KMS-11 (cell line): ENCODE data around the gene BCL6B.

Experiments
- H2AFZ ChIP-seq: fragments of 200-600 bp; sonication (generic); 2 replicates; pipeline ENCODE4 v1.6.1; 2016; ENCODE audit warnings: antibody characterized with exemption, mixed run types, low read depth
- H3K27ac ChIP-seq: fragments of 200-600 bp; sonication (generic); 2 replicates; pipeline ENCODE4 v1.6.1; 2016; ENCODE audit warnings: mild to moderate bottlenecking, mixed run types
- H3K27me3 ChIP-seq: fragments of 200-600 bp; sonication (generic); 2 replicates; pipeline ENCODE4 v1.6.1; 2017; ENCODE audit warnings: mild to moderate bottlenecking, low read depth, mixed run types, moderate library complexity; ENCODE audit not compliant: insufficient read depth
- H3K36me3 ChIP-seq: fragments of 200-600 bp; sonication (generic); 2 replicates; pipeline ENCODE4 v1.6.1; 2017; ENCODE audit warnings: mild to moderate bottlenecking, mixed run types; ENCODE audit not compliant: insufficient read depth
- H3K4me1 ChIP-seq: fragments of 200-600 bp; sonication (generic); 2 replicates; pipeline ENCODE4 v1.6.1; 2016; ENCODE audit warnings: mild to moderate bottlenecking, low read depth, mixed run types; ENCODE audit not compliant: poor library complexity, severe bottlenecking
- H3K4me2 ChIP-seq: fragments of 200-600 bp; sonication (generic); 2 replicates; pipeline ENCODE4 v1.7.0; 2016; ENCODE audit warnings: mild to moderate bottlenecking, mixed run types
- H3K4me3 ChIP-seq: fragments of 200-600 bp; sonication (generic); IDR thresholded peaks from 2 replicates; pipeline ENCODE4 v1.6.1; 2017; ENCODE audit warnings: low read depth, low read length, mixed read lengths; ENCODE audit not compliant: insufficient read depth
- H3K79me2 ChIP-seq: fragments of 200-600 bp; sonication (generic); 2 replicates; pipeline ENCODE4 v1.6.1; 2016; ENCODE audit warnings: low read depth, mixed run types; ENCODE audit not compliant: insufficient read depth
- H3K9ac ChIP-seq: fragments of 200-600 bp; sonication (generic); 2 replicates; pipeline ENCODE4 v1.6.1; 2016; ENCODE audit warnings: mild to moderate bottlenecking, mixed run types
- H4K20me1 ChIP-seq: fragments of 200-600 bp; sonication (generic); 2 replicates; pipeline ENCODE4 v1.6.1; 2016; ENCODE audit warnings: mild to moderate bottlenecking, mixed run types; ENCODE audit not compliant: insufficient read depth
- CTCF ChIP-seq: fragments of 200-600 bp; sonication (generic); conservative IDR thresholded peaks from 2 replicates; pipeline ENCODE4 v1.6.1; 2017; ENCODE audit warnings: low read depth, mild to moderate bottlenecking, antibody characterized with exemption, low read length, moderate library complexity, mixed read lengths

Gene BCL6B

GRCh38 chr17:6996256-6997011, 26.4 kb upstream of the BCL6B start:
- TF ChIP-seq CTCF, result no peak
- Histone ChIP-seq H3K4me1 (no peaks in the 10 kb centered on the region), H3K36me3 (no peaks in the 10 kb centered on the region), H3K9ac (no peak overlapping the region), H4K20me1 (no peaks in the 10 kb centered on the region), H3K4me2 (no peak overlapping the region), H2AFZ (no peak overlapping the region), H3K4me3 (no peak overlapping the region), H3K27ac (no peak overlapping the region), H3K27me3 (no peaks in the 10 kb centered on the region), H3K79me2 (no peaks in the 10 kb centered on the region)

DNA sequence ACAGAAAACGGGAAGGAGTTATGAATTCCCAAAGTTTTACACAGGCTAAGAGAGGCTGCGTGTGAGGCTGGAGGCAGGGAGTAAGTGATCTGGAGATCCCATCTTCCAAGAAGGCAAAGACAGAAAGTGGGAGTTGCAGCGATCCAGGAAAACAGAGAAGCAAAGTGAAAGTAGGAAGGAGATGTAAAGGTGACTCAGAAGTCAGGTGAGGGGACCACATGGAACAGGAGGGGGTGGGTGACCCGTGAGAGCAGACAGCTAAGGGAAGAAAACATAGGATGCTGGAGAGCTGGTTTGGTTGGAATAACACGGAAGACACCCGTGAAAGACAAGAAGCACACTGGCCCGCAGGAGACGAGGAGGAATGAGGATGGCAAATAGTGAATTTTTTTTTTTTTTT, 25.7 kb upstream of the BCL6B start:
- Histone ChIP-seq H3K4me2 (no peak overlapping the region), H3K27me3 (no peaks in the 10 kb centered on the region), H2AFZ (no peak overlapping the region), H3K79me2 (no peaks in the 10 kb centered on the region), H3K4me1 (no peaks in the 10 kb centered on the region), H3K27ac (no peak overlapping the region), H3K9ac (no peak overlapping the region), H3K4me3 (no peak overlapping the region), H3K36me3 (no peaks in the 10 kb centered on the region), H4K20me1 (no peaks in the 10 kb centered on the region)
- TF ChIP-seq CTCF, result no peak

DNA sequence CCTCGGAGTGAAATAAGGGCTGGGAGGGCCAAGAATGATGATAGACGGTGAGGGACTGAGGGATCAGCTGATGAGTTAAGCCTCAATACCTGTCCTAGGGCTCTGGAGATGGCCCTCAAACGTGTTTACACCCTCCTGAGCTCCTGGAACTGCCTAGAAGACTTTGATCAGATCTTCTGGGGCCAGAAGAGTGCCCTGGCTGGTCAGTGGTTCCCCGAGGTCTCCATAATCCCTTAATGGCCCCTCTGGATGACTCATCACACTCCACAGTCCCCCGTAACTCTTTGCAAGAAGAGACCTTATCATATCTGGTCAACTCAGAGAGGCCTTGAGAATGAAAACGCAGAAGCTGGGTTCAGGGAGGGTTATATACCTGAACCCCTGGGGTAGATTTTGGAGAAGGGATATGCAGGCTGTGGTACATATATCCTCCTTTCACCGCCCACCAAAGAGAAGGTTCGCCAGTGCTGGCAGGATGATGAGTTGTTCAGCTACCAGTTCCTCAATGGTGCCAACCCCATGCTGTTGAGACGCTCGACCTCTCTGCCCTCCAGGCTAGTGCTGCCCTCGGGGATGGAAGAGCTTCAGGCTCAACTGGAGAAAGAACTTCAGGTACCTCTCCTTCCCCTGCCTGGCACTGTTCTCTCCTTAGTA, 23.9 kb upstream of the BCL6B start:
- Histone ChIP-seq H3K4me1 (no peaks in the 10 kb centered on the region), H3K27ac (no peak overlapping the region), H3K9ac (no peak overlapping the region), H3K4me3 (no peak overlapping the region), H3K4me2 (no peak overlapping the region), H3K79me2 (no peaks in the 10 kb centered on the region), H3K27me3 (no peaks in the 10 kb centered on the region), H4K20me1 (no peaks in the 10 kb centered on the region), H3K36me3 (no peaks in the 10 kb centered on the region), H2AFZ (no peak overlapping the region)
- no peak for TF ChIP-seq CTCF

DNA sequence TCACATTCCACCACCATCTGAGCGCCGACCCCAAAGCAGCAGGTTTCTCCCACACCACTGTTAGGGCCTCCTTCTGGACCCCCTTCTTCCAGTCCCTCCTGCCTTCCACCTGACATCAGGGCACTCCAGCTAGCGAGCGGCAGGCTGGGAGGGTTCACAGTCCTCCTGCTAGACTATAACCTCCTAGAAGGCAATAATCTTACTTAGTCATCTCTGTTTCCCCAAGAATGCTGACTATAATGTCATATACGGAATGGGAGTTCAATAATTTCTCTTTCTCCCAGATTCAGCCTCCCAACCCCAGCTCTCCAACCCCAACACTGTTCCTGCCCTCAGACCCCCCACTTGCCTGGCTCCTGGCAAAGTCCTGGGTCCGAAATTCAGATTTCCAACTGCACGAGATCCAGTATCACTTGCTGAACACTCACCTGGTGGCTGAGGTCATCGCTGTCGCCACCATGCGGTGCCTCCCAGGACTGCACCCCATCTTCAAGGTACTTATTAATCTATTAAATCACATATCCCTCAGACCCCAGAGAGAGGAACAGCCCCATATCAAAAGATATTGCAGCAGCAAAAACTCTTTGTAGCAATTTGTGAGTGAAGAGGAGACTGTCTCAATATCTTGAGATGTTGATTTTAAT, 21.4 kb upstream of the BCL6B start:
- H3K27me3 ChIP-seq, result no peaks in the 10 kb centered on the region
- H4K20me1 ChIP-seq, result no peaks in the 10 kb centered on the region
- no peak overlapping the region for H3K4me2 ChIP-seq
- H3K4me1 ChIP-seq, result no peaks in the 10 kb centered on the region
- H3K9ac ChIP-seq, result no peak overlapping the region
- H3K4me3 ChIP-seq, result no peak overlapping the region
- no peaks in the 10 kb centered on the region for H3K36me3 ChIP-seq
- H3K79me2 ChIP-seq, result no peaks in the 10 kb centered on the region
- H3K27ac ChIP-seq, result no peak overlapping the region
- no peak overlapping the region for H2AFZ ChIP-seq
- TF ChIP-seq CTCF, result no peak
